HG03196 (cell line): ENCODE results near the gene MELK.

ENCODE experiments used
- ATAC-seq: cut with Tn5 transposase; IDR thresholded peaks from one replicate; pipeline ENCODE4 v1.9.1; 2021; ENCODE audit not compliant: unreplicated experiment

Gene MELK

DNA sequence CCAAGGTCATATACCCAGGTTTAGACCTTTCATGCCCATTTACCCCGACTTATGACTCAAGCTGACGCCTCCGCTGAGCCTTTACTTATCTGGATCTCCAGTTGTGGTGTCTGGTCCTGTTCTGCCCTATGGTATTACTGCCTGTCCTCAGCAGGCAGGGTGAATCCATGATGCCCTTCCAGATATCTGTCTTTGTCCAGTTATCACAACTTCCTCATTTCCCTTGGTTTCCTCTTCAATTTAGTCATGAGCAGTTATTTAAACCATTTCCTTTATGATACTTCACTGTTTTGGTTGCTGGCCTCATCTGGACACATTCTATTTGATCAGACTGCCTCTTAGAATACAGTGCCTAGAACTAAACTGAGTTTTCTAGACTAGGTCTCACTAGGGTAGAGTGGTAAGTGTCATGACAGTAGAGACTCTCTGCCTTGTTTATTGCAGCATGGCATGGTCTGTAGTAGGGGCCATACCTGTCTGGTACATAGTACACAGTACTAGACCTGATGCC lies 93.3 kb downstream of the MELK start:
- no peak for ATAC-seq

DNA sequence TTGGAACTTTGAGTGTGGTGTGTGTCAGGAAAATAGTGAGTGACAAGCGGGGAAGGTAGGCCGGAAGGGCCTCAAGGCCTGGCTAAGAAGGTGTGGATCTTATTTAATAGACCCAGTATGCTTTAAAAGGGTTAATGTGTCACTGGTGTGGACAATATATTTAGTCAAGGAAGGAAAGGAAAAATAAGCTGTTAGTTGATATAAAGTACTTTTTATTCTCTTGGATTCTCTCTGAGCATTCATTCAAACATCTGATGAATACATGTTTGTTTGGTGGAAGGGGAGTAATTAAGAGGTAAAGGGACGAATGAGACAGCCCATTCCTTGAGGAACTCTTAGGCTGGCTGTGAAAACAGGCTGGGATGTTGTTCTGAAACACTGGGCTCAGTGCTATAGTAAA lies 98.9 kb downstream of the MELK start:
- ATAC-seq = no peak

DNA sequence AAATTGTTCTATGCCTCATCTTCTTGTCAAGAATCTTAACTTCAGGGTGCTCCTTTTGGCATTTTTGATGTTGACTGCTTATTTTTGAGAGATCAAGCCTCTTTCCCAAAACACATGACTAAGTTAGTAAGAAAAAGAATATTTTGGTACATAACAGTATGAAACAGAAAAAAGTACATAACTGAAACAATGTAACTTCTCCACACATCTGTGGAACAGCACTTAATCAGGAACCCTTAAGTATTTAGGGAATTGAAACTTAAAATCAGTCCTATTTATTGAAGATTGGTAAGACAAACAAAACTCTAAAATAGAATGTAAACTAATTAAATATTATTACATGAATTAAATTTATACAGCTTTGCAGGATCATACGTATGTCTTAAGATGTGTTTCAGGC lies 103.4 kb downstream of the MELK start:
- no peak for ATAC-seq

DNA sequence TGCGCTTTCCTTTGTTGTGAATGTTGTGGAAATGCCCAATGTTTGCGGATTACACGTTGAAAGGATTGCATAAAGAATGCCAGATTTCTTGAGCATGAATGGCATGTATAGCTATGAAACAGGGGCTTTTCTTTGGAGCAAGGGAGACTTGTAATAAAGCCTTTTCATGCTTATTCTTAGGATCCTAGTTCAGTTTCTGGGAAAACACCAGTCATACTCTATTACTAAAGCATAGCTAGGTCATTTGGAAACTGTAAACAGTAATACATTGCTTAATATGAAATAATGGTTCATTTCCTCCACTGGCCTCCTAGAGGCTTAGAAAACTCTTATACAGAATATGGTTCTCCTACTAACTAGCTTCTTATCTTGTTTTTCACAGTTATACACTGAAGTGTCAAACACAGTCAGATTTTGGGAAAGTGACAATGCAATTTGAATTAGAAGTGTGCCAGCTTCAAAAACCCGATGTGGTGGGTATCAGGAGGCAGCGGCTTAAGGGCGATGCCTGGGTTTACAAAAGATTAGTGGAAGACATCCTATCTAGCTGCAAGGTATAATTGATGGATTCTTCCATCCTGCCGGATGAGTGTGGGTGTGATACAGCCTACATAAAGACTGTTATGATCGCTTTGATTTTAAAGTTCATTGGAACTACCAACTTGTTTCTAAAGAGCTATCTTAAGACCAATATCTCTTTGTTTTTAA lies 104.2 kb downstream of the MELK start:
- no peak for ATAC-seq

DNA sequence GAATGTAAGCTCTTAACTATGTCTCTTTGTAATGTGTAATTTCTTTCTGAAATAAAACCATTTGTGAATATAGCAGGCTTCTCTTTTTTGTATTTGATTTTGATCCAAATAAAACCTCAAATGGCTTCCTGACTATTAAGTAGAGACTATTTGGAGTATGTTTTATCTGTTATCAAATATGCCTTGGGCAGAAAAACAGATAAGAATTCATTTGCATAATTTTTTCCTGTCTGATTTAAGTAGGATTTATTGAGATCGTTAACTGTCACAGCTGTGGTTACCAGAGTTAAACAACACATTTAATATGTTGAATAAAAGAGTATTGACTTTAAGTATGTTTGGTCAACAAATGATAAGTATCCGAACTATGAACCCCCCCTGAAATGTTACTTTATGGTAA lies 104.9 kb downstream of the MELK start:
- no peak for ATAC-seq

DNA sequence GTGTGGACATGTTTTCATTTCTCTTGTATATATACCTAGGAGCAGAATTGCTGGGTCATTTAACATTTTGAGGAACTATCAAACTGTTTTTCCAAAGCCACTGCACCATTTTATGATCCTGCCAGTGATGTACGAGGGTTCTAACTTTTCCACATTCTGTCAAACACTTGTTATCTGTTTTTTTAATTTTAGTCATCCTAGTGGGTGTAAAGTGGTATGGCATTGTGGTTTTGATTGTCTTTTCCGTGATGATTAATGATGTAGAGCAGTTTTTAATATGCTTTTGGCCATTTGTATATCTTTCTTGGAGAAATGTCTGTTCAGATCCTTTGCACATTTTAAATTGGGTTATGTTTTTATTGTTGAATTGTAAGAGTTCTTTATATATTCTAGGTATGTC lies 107.0 kb downstream of the MELK start:
- ATAC-seq = no peak

DNA sequence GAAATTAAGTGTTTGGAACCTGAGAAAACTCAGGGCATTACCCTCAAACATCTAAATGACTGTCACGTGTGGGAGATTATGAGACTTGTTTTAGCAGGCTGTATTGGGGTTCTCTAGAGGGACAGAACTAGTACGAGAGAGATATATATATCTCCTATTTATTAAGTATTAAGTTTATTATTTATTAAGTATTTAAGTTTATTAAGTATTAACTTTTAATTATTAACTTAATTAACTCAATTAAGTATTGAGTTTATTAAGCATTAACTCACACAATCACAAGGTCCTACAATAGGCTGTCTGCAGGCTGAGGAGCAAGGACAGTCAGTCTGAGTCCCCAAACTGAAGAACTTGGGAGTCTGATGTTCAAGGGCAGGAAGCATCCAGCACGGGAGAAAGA lies 113.8 kb downstream of the MELK start:
- no peak for ATAC-seq

DNA sequence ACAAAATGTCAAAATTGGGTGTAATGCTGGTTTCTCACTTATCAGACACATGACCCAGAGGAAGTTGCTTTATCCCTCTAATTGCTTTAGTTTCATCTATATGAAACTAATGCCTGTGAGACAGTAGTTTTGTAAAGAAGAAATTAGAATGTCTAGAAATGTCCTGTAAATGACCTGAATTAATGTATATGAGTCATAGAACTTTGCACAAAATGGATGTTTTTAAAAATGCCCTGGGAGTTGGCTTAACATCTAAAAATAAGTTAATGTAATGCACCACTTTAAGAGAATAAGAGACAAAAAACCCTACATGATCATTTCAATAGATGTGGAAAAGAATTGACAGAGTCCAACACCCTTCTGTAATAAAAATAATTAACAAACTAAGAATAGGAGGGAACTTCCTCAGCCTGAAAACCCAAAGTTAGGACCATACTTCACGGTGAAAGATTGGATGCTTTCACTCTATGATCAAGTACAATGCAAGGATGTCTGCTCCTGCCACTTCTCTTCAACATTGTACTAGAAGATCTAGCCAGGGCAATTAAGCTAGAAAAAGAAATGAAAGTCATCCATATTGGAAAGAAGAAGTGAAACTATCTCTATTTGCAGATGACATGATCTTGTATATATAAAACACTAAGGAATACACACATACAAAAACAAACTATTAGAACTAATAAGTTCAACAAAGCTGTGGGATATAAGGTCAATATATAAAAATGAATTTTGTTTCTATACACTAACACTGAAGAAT lies 117.9 kb downstream of the MELK start:
- no peak for ATAC-seq

DNA sequence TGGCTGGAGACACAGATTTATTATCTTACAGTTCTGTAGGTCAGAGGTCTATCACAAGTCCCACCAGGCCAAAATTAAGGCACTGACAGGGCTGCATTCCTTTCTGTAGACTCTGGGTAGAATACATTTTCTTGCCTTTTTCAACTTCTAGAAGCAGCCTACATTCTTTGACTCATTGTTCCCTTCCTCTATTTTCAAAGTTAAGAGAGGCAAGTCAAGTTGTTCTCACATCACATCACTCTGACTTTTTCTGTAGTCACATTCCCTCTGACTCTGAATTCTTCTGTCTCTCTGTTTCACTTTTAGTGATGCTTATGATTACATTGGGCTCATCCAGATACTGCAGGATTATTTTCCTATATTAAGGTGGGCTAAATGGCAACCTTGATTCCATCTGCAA lies 119.0 kb downstream of the MELK start:
- no peak for ATAC-seq

DNA sequence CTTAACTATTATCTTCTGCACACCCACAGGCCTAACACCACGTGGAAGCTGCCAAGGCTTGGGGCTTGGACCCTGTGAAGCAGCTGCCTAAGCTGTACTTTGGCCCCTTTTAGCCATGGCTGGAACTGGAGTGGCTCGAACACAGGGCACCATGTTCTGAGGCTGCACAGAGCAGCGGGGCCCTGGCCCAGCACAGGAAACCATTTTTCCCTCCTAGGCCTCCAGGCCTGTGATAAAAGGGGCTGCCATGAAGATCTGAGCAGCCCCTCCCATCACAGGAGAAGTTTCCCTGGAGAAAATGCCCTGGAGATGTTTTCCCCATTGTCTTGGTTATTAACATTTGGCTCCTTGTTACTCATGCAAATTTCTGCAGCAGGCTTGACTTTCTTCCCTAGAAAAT lies 126.3 kb downstream of the MELK start:
- no peak for ATAC-seq

DNA sequence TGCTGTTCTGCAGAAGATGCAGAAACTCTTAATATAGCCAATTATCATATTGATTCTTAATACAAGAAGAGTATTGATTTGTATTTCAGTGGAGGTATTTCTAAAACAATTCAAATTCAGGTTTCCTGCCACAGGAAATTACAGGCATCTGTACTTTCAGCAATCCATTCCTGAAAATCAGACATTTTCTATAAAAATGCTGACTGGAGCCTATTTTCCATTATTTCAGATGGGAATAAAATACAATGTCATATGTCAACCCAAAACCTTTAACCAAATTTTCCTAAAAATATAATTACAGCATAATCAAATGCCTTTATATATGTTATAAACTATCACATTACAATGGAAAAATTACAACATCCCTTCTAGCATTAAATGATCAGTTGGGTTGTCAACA lies 131.5 kb downstream of the MELK start:
- ATAC-seq = no peak

DNA sequence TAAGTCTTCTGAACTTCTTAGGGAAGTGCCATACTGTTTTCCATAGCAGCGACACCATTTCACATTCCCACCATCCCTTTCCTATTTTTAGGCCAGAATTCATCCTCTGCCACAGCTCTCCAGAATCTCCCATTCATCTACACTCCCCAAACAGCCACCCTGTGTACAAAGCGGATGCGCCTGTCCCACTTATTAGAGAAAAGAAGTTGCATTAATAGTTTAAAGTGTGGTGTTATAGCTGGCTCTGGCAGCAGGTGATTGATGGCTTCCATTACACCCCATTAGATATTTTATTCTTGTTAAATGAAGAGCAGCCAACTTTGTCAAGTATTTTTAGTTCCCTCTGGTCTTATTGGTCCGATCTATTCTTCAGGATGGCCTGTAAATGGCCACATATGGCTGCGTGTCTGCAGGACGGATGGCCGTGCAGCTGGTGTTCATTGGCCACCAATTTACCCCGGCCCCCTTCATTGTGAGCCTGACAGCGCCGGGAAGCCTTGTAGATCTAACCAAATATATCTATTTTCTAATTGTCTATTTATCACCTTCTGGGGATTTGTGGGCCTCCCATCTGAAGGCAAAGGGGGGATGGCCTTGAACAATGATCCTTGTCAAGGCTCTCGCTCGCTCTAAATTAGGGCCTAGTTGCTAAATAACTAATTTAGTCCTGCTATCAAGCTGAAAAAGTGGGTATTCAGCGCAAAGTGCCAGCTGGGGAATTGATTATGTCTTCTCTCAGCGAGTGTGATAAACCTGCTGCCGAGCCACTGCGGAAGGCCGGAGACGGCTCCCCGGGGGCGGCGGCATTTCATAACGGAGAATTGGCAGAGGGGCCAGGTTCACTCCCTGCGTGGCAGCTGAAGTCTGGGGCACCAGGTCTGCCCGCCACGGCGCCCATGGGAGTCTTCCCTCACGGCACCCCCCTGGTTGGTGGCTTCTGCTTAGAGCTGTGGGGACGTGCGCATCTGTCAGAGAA lies 141.1 kb downstream of the MELK start:
- ATAC-seq = no peak

DNA sequence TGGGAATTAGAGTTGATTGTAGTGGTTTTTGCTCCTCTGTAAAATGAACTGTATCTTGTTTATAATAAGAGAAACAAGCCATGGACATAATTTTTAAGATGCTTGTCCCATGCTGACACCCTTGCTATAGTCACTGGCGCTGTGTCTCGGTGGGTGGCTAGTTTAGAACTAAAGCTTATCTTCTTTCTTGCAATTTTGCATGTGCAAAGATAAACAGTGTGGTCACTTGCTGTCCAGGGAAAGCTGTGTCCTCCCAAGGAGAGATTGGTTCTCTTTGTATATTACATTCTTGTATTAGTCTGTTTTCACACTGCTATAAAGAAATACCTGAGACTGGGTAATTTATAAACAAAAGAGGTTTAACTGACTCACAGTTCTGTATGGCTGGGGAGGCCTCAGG lies 143.8 kb downstream of the MELK start:
- ATAC-seq = no peak

DNA sequence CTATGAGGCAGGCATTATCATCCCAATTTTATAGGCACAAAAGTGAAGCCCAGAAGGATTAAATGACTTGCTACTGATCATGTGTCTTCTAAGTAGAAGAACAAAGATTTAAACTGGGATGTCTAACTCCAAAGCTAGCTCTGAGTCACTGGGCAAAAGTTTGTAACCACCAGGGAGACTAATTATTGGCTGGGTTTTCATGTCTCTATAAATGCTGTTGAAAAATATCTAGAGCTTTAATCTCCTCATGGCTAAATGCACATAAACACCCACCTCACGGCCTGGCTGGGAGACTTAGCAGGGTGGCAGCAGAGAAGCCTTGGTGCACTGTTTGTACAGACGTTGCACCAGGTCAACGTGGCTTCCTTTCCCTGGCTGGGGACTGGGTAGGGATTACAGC lies 144.6 kb downstream of the MELK start:
- ATAC-seq = no peak

DNA sequence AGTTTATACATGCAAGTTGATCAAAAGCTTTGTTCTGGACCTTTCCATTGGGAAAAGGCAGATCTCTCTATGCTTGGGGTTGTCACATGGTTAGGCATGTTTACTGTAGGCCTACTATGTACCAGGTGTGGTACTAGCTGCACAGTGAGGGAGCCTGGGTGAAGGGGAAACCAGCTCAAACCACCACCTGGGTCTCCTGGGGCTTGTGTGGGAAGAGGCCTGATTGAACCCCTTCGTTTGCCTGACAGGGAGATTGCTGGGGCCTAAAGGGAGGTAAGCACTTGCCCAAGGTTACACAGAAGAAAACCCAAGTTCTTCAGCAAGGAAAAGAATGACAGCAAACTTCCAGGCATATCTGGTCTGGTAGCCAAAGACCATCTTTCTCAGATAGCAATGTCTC lies 145.9 kb downstream of the MELK start:
- ATAC-seq = no peak

DNA sequence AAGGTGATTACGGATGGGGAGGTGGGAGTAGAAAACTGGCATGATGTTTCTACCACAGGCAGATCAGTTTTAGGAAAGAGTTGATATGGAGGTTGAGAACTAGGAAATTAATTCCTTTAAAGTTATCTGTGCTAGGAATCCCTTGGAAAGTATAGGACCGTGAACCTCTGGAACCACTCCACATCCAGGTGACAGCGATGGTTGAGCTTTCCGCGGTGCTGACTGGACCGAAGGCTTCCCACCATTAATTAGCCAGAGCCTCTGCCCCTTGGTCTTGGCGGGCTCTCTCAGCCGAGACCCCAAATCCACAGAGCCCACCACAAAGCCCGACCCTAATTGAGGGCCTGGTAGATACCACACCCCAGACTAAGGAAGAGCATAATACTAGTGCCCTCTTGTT lies 147.3 kb downstream of the MELK start:
- no peak for ATAC-seq

DNA sequence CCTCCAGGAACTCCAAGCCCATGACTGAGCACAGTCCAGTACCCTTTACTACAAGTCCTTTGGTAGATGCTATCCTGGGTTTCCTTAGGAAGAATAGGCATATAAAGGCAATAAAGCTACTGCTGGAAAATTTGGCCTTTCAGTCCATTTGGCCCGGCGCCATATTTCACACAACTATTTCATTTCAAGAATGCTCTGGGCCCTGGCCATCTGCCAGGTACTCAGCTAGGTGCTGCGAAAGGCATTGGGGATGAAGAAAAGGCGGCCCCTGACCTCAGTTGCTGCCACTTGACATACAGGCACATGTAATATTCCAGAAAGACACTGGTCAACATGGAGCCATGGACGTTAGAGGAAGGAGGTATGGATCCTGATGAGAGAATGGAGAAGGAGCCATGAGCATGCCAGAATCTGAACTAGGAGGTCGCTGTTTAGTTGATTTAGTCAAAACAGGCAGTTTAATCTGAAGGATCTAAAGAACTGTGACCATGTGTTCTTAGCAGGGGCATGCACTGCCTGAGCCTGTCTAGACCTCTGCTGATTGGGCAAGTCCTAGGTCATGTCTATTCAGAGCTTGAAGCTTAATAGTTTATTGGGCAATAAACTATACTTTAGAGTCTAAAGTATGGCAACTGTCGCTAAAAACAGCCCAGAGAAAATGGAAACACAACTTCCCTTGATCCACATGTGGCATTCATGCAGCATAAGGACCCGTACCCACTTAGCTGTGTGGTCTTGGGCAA lies 149.3 kb downstream of the MELK start:
- ATAC-seq = no peak

DNA sequence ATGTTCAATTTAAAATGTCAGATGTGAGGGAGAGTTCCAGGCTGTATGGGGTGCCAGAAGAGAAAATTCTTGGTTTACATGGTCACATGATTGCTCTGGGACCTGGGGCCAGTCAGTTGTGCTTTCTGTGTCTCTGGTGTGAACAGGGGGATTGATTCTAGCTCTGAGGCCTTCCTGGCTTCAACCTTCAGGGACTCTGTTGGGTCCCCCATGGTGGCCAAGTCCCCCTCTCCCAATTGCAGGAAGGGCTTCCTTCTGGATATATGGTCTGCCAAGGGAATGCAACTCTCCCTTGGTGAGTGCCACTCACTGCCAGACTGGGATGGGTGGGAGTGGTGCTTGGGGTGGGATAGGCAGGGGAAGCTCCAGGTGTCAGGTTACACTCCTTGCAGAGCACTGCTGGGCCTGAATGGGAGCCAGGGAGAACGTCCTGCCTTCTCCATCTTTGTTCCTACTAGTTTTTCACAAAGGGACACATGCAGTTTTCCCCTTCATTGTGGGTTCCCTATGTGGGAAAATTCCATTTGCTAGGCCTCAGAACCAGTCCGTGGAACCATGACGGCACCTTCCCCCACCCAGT lies 153.2 kb downstream of the MELK start:
- no peak for ATAC-seq
